ENCODE measurements around the gene SLC22A17. TPM values are rescaled to one million over a fixed set of nuclear protein-coding genes. Genes with fewer than 3 reads are reported as not detected.

The SLC22A17 gene
- total RNA-seq, 1 donor from 2014 or later = 29.3 TPM

DNA sequence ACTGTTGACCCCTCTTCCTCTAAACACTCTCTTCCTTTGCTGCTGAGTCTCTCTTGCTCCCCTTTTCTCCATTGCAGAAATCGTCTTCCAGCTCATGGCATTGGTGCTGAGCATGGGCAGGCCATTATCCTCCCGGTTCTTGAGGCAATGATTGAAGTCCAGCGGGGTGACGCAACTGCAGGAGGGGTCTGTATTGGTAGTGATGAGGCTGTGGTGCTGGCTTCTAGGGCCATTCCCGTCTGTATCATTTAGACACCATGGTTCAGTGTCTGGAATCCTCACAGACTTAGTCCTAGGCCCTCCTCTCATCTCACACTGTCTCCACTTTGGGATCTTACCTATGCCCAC, 720 bp upstream of the SLC22A17 start:
- TF ChIP-seq, protein P1, sequence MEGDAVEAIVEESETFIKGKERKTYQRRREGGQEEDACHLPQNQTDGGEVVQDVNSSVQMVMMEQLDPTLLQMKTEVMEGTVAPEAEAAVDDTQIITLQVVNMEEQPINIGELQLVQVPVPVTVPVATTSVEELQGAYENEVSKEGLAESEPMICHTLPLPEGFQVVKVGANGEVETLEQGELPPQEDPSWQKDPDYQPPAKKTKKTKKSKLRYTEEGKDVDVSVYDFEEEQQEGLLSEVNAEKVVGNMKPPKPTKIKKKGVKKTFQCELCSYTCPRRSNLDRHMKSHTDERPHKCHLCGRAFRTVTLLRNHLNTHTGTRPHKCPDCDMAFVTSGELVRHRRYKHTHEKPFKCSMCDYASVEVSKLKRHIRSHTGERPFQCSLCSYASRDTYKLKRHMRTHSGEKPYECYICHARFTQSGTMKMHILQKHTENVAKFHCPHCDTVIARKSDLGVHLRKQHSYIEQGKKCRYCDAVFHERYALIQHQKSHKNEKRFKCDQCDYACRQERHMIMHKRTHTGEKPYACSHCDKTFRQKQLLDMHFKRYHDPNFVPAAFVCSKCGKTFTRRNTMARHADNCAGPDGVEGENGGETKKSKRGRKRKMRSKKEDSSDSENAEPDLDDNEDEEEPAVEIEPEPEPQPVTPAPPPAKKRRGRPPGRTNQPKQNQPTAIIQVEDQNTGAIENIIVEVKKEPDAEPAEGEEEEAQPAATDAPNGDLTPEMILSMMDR (IDR thresholded peaks at IDR 0.05; ENCODE audit: insufficient read depth, low read depth, low read length) = no peak
- no peak for TF ChIP-seq EZH2 (IDR thresholded peaks at IDR 0.05; ENCODE audit: insufficient read depth, low read length)
- Histone ChIP-seq H3K36me3 (ENCODE audit: insufficient read depth, low read length) (peaks cover 3% of the 10 kb centered on the region), H3K9me3 (ENCODE audit: insufficient read depth, low read depth, low read length) (no peaks in the 10 kb centered on the region), H3K27ac (ENCODE audit: low read depth, low read length) (no peak overlapping the region), H2AFZ (ENCODE audit: low read depth, low read length) (no peak overlapping the region), H3K27me3 (ENCODE audit: insufficient read depth, low read length) (peaks cover 2% of the 10 kb centered on the region), H3K4me1 (ENCODE audit: insufficient read depth, low read length) (no peaks in the 10 kb centered on the region), H3K9ac (ENCODE audit: low read length) (peak overlapping the region; percentile 74), H3K4me2 (ENCODE audit: low read length) (peak overlapping the region; percentile 95), H3K79me2 (ENCODE audit: insufficient read depth, low read length) (no peaks in the 10 kb centered on the region), H4K20me1 (ENCODE audit: insufficient read depth, low read length) (peaks cover 5% of the 10 kb centered on the region), H3K4me3 (ENCODE audit: insufficient read depth, low read depth, low read length) (no peak overlapping the region)
- DNase-seq (ENCODE audit: low read depth) (no peak), FAIRE-seq (no peak)
- peaks cover 16% of the 10 kb centered on the region for H3K36me3 Mint-ChIP-seq (ENCODE audit: low read depth, unreplicated experiment)
- peaks cover 21% of the 10 kb centered on the region for H3K27me3 Mint-ChIP-seq (ENCODE audit: low read depth, unreplicated experiment)
- peak overlapping the region; percentile 85 for H3K4me3 Mint-ChIP-seq (ENCODE audit: unreplicated experiment)
- H3K9me3 Mint-ChIP-seq (ENCODE audit: unreplicated experiment) = peaks cover 6% of the 10 kb centered on the region
- H3K27ac Mint-ChIP-seq (ENCODE audit: unreplicated experiment) = peak overlapping the region; percentile 68
- H3K4me1 Mint-ChIP-seq (ENCODE audit: low read depth, unreplicated experiment) = peaks cover 2% of the 10 kb centered on the region

DNA sequence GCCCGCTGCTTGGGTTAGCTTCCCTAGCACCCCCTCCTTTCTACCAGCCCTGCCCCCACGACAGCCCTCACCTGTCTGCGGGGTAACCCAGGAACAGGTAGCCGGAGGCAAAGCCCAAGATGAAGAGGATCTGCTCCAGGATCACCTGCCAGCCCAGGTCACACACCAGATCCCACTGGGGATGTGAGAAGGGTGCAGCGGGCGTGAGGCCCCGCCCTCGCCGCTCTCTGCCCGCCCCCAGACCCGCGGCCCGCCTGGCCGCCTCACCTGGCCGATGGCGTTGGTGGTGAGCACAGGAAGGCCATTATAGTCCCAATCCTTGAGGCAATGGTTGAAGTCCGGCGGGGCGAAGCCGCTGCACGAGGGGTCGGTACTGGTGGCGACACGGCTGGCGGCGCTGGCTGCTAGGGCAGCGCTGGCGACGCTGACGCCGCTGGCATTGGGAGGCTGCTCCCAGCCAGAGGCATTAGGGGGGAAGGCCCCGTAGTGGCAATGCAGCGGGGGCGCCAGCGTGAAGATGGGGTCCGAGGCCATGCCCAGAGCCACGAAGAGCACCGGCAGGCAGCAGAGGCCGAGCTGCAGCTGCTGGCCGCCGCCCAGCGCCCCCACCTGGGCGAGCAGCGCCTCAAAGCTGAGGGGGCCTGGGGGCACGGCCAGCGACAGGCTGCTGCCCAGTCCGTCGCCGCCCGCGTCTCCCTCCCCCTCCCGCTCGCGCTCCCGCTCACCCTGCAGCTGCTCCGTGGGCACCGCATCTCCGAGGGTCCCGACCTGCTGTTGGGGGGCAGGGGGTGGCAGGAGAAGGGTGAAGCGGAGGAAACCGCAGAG, 794 bp downstream of the SLC22A17 start:
- Histone ChIP-seq H2AFZ (ENCODE audit: low read depth, low read length) (peak overlapping the region; percentile 84), H3K4me3 (ENCODE audit: insufficient read depth, low read depth, low read length) (peak overlapping the region; percentile 71), H3K4me1 (ENCODE audit: insufficient read depth, low read length) (no peaks in the 10 kb centered on the region), H3K79me2 (ENCODE audit: insufficient read depth, low read length) (no peaks in the 10 kb centered on the region), H3K36me3 (ENCODE audit: insufficient read depth, low read length) (no peaks in the 10 kb centered on the region), H3K9ac (ENCODE audit: low read length) (peak overlapping the region; percentile 74), H3K27me3 (ENCODE audit: insufficient read depth, low read length) (peaks cover 2% of the 10 kb centered on the region), H3K27ac (ENCODE audit: low read depth, low read length) (no peak overlapping the region), H3K9me3 (ENCODE audit: insufficient read depth, low read depth, low read length) (no peaks in the 10 kb centered on the region), H3K4me2 (ENCODE audit: low read length) (peak overlapping the region; percentile 95), H4K20me1 (ENCODE audit: insufficient read depth, low read length) (peaks cover 5% of the 10 kb centered on the region)
- peak overlapping the region; percentile 85 for H3K4me3 Mint-ChIP-seq (ENCODE audit: unreplicated experiment)
- FAIRE-seq = no peak
- peaks cover 2% of the 10 kb centered on the region for H3K4me1 Mint-ChIP-seq (ENCODE audit: low read depth, unreplicated experiment)
- peaks cover 18% of the 10 kb centered on the region for H3K36me3 Mint-ChIP-seq (ENCODE audit: low read depth, unreplicated experiment)
- peaks cover 6% of the 10 kb centered on the region for H3K9me3 Mint-ChIP-seq (ENCODE audit: unreplicated experiment)
- no peak for DNase-seq (ENCODE audit: low read depth)
- peaks cover 20% of the 10 kb centered on the region for H3K27me3 Mint-ChIP-seq (ENCODE audit: low read depth, unreplicated experiment)
- no peak overlapping the region for H3K27ac Mint-ChIP-seq (ENCODE audit: unreplicated experiment)
- peak; percentile 53 for TF ChIP-seq EZH2 (IDR thresholded peaks at IDR 0.05; ENCODE audit: insufficient read depth, low read length)
- TF ChIP-seq, protein P1 (IDR thresholded peaks at IDR 0.05; ENCODE audit: insufficient read depth, low read depth, low read length) = no peak

Data from astrocyte (in vitro differentiated cells and primary cell).